BLaER1 treated with 17β-estradiol and CSF1 and Interleukin-3, amounts not matched to agents 10 nM and 100 nM (cell line): Measurements from ENCODE around the gene GPC5.

Experiments used
- H3K27ac ChIP-seq, 11 experiments: shearing (Covaris generic); formaldehyde crosslinking; 2 replicates each; pipeline ENCODE4 v1.8.1; 2022
- H3K27me3 ChIP-seq, 11 experiments: shearing (Covaris generic); formaldehyde crosslinking; 2 replicates each; pipeline ENCODE4 v1.8.1; 2022
- H3K36me3 ChIP-seq, 11 experiments: shearing (Covaris generic); formaldehyde crosslinking; 2 replicates each; pipeline ENCODE4 v1.8.1; 2022
- H3K4me1 ChIP-seq, 10 experiments: shearing (Covaris generic); formaldehyde crosslinking; 2 replicates each; pipeline ENCODE4 v1.8.1; 2022
- H3K4me2 ChIP-seq, 11 experiments: shearing (Covaris generic); formaldehyde crosslinking; 2 replicates each; pipeline ENCODE4 v1.8.1; 2022
- H3K4me3 ChIP-seq, 10 experiments: shearing (Covaris generic); formaldehyde crosslinking; 2 replicates each; pipeline ENCODE4 v1.8.1; 2022
- H3K9ac ChIP-seq, 11 experiments: shearing (Covaris generic); formaldehyde crosslinking; 2 replicates each; pipeline ENCODE4 v1.8.1; 2022
- H3K9me3 ChIP-seq, 11 experiments: shearing (Covaris generic); formaldehyde crosslinking; replicated peaks in 1 of 11; 2 replicates each; pipeline ENCODE4 v1.8.1; 2022
- H4K20me1 ChIP-seq, 11 experiments: shearing (Covaris generic); formaldehyde crosslinking; 2 replicates each; pipeline ENCODE4 v1.8.1; 2022
- Cebpa-rat ChIP-seq, 11 experiments: shearing (Covaris generic); IDR thresholded peaks; 2 replicates each; pipeline ENCODE4 v1.8.1; 2022

The GPC5 gene

GRCh38 chr13:92136449-92137155 lies 738.2 kb downstream of the GPC5 start:
- Histone ChIP-seq H3K27ac (no peak overlapping the region), H3K4me1 (peaks cover 0 to 14% (median 0%) of the 10 kb centered on the region in 10 experiments; a peak in 5 of 20 replicates)

GRCh38 chr13:92137520-92137919 lies 739.1 kb downstream of the GPC5 start:
- 0 out of 22 replicates have a peak, but pooled peaks of 1 of the 11 experiments have one; percentile 23 for TF ChIP-seq Cebpa-rat (IDR thresholded peaks at IDR 0.05)

More at GRCh38 chr13:92136449-92137155, 738.2 kb downstream of the GPC5 start:
- Histone ChIP-seq H3K27me3 (no peaks in the 10 kb centered on the region), H3K4me2 (peak overlapping the region in 3 of 11 experiments; percentile 38 to 49 (median 39); a peak in 4 of 22 replicates), H3K36me3 (no peaks in the 10 kb centered on the region), H3K9ac (no peak overlapping the region), H3K4me3 (no peak overlapping the region), H4K20me1 (no peaks in the 10 kb centered on the region), H3K9me3 (no peaks in the 10 kb centered on the region)
- TF ChIP-seq Cebpa-rat (IDR thresholded peaks at IDR 0.05) = no peak

GRCh38 chr13:92143766-92144165 lies 745.3 kb downstream of the GPC5 start:
- H4K20me1 ChIP-seq = no peaks in the 10 kb centered on the region
- H3K27ac ChIP-seq = no peak overlapping the region
- no peaks in the 10 kb centered on the region for H3K27me3 ChIP-seq
- H3K4me1 ChIP-seq = no peaks in the 10 kb centered on the region
- TF ChIP-seq Cebpa-rat (IDR thresholded peaks at IDR 0.05) = no peak
- no peak overlapping the region for H3K4me3 ChIP-seq
- H3K36me3 ChIP-seq = no peaks in the 10 kb centered on the region
- no peaks in the 10 kb centered on the region for H3K9me3 ChIP-seq
- H3K4me2 ChIP-seq = no peak overlapping the region
- no peak overlapping the region for H3K9ac ChIP-seq

More at GRCh38 chr13:92137520-92137919, 739.1 kb downstream of the GPC5 start:
- H3K9ac ChIP-seq = no peak overlapping the region
- no peaks in the 10 kb centered on the region for H3K36me3 ChIP-seq
- no peaks in the 10 kb centered on the region for H4K20me1 ChIP-seq
- H3K27ac ChIP-seq = no peak overlapping the region
- no peaks in the 10 kb centered on the region for H3K27me3 ChIP-seq
- no peak overlapping the region for H3K4me3 ChIP-seq
- H3K4me1 ChIP-seq = peaks cover 0 to 14% (median 0%) of the 10 kb centered on the region in 10 experiments; a peak in 5 of 20 replicates
- no peaks in the 10 kb centered on the region for H3K9me3 ChIP-seq
- H3K4me2 ChIP-seq = peak overlapping the region in 2 of 11 experiments; percentile 38 to 49; a peak in 2 of 22 replicates

GRCh38 chr13:92150606-92151005 lies 752.2 kb downstream of the GPC5 start:
- no peak overlapping the region for H3K27ac ChIP-seq
- no peaks in the 10 kb centered on the region for H3K36me3 ChIP-seq
- H3K9ac ChIP-seq = no peak overlapping the region
- no peak overlapping the region; a peak in 1 of 22 replicates for H3K4me2 ChIP-seq
- no peak for TF ChIP-seq Cebpa-rat (IDR thresholded peaks at IDR 0.05)
- H3K27me3 ChIP-seq = no peaks in the 10 kb centered on the region
- peaks cover 0 to 11% (median 0%) of the 10 kb centered on the region in 10 experiments; a peak in 3 of 20 replicates for H3K4me1 ChIP-seq
- H3K4me3 ChIP-seq = no peak overlapping the region
- no peaks in the 10 kb centered on the region for H3K9me3 ChIP-seq
- H4K20me1 ChIP-seq = no peaks in the 10 kb centered on the region

- Histone ChIP-seq H3K9me3 (no peaks in the 10 kb centered on the region), H3K27ac (peak overlapping the region in 4 of 11 experiments; percentile 1 to 53 (median 47); a peak in 7 of 22 replicates), H3K4me1 (peaks cover 0 to 27% (median 4%) of the 10 kb centered on the region in 10 experiments; a peak in 10 of 20 replicates), H3K4me2 (peak overlapping the region in 6 of 11 experiments; percentile 20 to 76 (median 45); a peak in 10 of 22 replicates), H3K36me3 (no peaks in the 10 kb centered on the region), H4K20me1 (no peaks in the 10 kb centered on the region), H3K27me3 (no peaks in the 10 kb centered on the region), H3K9ac (no peak overlapping the region), H3K4me3 (no peak overlapping the region)
- TF ChIP-seq Cebpa-rat (IDR thresholded peaks at IDR 0.05) = no peak
These were observed 759.9 kb downstream of the GPC5 start for GRCh38 chr13:92158346-92158745.

- no peaks in the 10 kb centered on the region for H3K9me3 ChIP-seq
- H3K27ac ChIP-seq = no peak overlapping the region
- no peak overlapping the region for H3K4me2 ChIP-seq
- H3K27me3 ChIP-seq = no peaks in the 10 kb centered on the region
- TF ChIP-seq Cebpa-rat (IDR thresholded peaks at IDR 0.05) = no peak
- H3K4me1 ChIP-seq = no peaks in the 10 kb centered on the region
- no peaks in the 10 kb centered on the region for H3K36me3 ChIP-seq
- H3K4me3 ChIP-seq = no peak overlapping the region
- no peak overlapping the region for H3K9ac ChIP-seq
- no peaks in the 10 kb centered on the region for H4K20me1 ChIP-seq
These were observed 766.4 kb downstream of the GPC5 start for GRCh38 chr13:92164822-92165221.

GRCh38 chr13:92172191-92172590 lies 773.8 kb downstream of the GPC5 start:
- Histone ChIP-seq H3K4me3 (no peak overlapping the region), H3K4me1 (no peaks in the 10 kb centered on the region), H3K9me3 (no peaks in the 10 kb centered on the region), H4K20me1 (no peaks in the 10 kb centered on the region), H3K4me2 (no peak overlapping the region), H3K36me3 (no peaks in the 10 kb centered on the region), H3K27me3 (no peaks in the 10 kb centered on the region), H3K27ac (no peak overlapping the region), H3K9ac (no peak overlapping the region)
- no peak for TF ChIP-seq Cebpa-rat (IDR thresholded peaks at IDR 0.05)

- no peak overlapping the region for H3K4me3 ChIP-seq
- H3K36me3 ChIP-seq = no peaks in the 10 kb centered on the region
- H3K27ac ChIP-seq = no peak overlapping the region
- TF ChIP-seq Cebpa-rat (IDR thresholded peaks at IDR 0.05) = no peak
- H3K9ac ChIP-seq = no peak overlapping the region
- H4K20me1 ChIP-seq = no peaks in the 10 kb centered on the region
- H3K4me1 ChIP-seq = no peaks in the 10 kb centered on the region
- no peaks in the 10 kb centered on the region for H3K9me3 ChIP-seq
- H3K27me3 ChIP-seq = no peaks in the 10 kb centered on the region
- H3K4me2 ChIP-seq = no peak overlapping the region
These were observed 774.8 kb downstream of the GPC5 start for GRCh38 chr13:92173254-92173653.

- no peak overlapping the region for H3K4me3 ChIP-seq
- no peaks in the 10 kb centered on the region for H3K27me3 ChIP-seq
- no peaks in the 10 kb centered on the region for H3K4me1 ChIP-seq
- no peaks in the 10 kb centered on the region for H4K20me1 ChIP-seq
- H3K9me3 ChIP-seq = no peaks in the 10 kb centered on the region
- no peak overlapping the region for H3K27ac ChIP-seq
- H3K4me2 ChIP-seq = no peak overlapping the region
- no peak overlapping the region for H3K9ac ChIP-seq
- no peak for TF ChIP-seq Cebpa-rat (IDR thresholded peaks at IDR 0.05)
- H3K36me3 ChIP-seq = no peaks in the 10 kb centered on the region
These were observed 776.9 kb downstream of the GPC5 start for GRCh38 chr13:92175330-92175729.

- no peak overlapping the region for H3K4me2 ChIP-seq
- H3K4me3 ChIP-seq = no peak overlapping the region
- TF ChIP-seq Cebpa-rat (IDR thresholded peaks at IDR 0.05) = no peak
- no peaks in the 10 kb centered on the region for H4K20me1 ChIP-seq
- no peaks in the 10 kb centered on the region for H3K27me3 ChIP-seq
- no peaks in the 10 kb centered on the region for H3K9me3 ChIP-seq
- H3K36me3 ChIP-seq = no peaks in the 10 kb centered on the region
- H3K27ac ChIP-seq = no peak overlapping the region
- no peaks in the 10 kb centered on the region for H3K4me1 ChIP-seq
- H3K9ac ChIP-seq = no peak overlapping the region
These were observed 779.5 kb downstream of the GPC5 start for GRCh38 chr13:92177966-92178365.
